PC-9 (cell line): Measurements from ENCODE around the gene RNF223.

ENCODE experiments used
- CTCF ChIP-seq: fragments of 200-600 bp; sonication (generic); conservative IDR thresholded peaks from 2 replicates; pipeline ENCODE4 v1.6.1; 2017; ENCODE audit warnings: mixed run types, antibody characterized with exemption, mild to moderate bottlenecking, moderate library complexity
- EZH2 ChIP-seq: fragments of 200-600 bp; sonication (generic); IDR thresholded peaks from 2 replicates; pipeline ENCODE4 v1.8.0; 2017; ENCODE audit warnings: antibody characterized with exemption, low read depth

- TF ChIP-seq CTCF, result no peak
- no peak for TF ChIP-seq EZH2
These were observed 15.8 kb upstream of the RNF223 start for GRCh38 chr1:1089731-1090423.
